ENCODE measurements around the gene FBXL13. TPM values are rescaled to one million over a fixed set of nuclear protein-coding genes. Genes with fewer than 3 reads are reported as not detected.

The FBXL13 gene
- total and polyA plus RNA-seq, 2 experiments from 2014 or later = 2.1 to 2.2 TPM

GRCh38 chr7:102891693-102892261 is 182.8 kb downstream of the FBXL13 start:
- H3K27ac ChIP-seq = no peak overlapping the region

DNA sequence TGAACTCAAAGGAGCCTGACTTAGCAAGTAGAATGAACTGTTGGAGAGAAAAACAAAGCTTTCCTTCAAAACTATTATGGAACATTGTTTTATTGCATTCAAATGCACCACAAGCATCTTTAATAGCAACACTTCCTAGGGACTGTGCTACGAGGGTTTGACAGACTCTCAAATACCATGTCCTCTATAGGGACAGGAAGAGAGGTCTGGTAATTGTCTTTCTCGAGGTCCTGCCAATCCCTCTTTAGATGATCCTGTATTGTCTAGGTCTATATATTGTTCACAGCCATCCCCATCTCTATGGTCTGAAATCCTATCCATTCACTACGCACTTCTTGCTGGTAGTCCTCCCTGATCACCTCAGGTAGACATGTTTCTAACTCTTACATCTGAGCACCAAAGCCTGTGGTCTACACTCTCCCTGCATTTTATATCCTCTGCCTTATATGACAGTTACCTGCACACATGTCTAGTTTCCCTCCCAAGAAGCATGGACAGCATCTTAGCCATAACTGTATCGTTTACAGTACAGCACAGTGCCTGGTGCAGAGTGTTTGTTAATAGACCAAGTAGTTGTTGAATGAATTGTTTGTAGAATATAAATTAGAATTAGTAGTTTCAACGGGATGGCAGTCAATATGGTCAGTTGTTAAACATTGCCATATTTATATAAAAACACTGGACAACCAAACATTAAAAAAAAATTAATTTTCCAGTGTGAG is 183.5 kb downstream of the FBXL13 start:
- DNase-seq (ENCODE audit: low read depth in 1 of 2, low spot score in 1 of 2) = no peak
- TF ChIP-seq, protein P1, sequence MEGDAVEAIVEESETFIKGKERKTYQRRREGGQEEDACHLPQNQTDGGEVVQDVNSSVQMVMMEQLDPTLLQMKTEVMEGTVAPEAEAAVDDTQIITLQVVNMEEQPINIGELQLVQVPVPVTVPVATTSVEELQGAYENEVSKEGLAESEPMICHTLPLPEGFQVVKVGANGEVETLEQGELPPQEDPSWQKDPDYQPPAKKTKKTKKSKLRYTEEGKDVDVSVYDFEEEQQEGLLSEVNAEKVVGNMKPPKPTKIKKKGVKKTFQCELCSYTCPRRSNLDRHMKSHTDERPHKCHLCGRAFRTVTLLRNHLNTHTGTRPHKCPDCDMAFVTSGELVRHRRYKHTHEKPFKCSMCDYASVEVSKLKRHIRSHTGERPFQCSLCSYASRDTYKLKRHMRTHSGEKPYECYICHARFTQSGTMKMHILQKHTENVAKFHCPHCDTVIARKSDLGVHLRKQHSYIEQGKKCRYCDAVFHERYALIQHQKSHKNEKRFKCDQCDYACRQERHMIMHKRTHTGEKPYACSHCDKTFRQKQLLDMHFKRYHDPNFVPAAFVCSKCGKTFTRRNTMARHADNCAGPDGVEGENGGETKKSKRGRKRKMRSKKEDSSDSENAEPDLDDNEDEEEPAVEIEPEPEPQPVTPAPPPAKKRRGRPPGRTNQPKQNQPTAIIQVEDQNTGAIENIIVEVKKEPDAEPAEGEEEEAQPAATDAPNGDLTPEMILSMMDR (IDR thresholded peaks at IDR 0.05; ENCODE audit: low read depth, low read length) = no peak
- Histone ChIP-seq H3K4me1 (ENCODE audit: low read depth) (no peaks in the 10 kb centered on the region), H3K36me3 (no peaks in the 10 kb centered on the region), H3K4me3 (no peak overlapping the region), H3K9me3 (ENCODE audit: low read depth) (no peaks in the 10 kb centered on the region), H3K27me3 (no peaks in the 10 kb centered on the region), H3K27ac (no peak overlapping the region)

More at GRCh38 chr7:102891693-102892261, 182.8 kb downstream of the FBXL13 start:
- TF ChIP-seq, protein P1 (IDR thresholded peaks at IDR 0.05; ENCODE audit: low read depth, low read length) = no peak
- DNase-seq (ENCODE audit: low read depth in 1 of 2, low spot score in 1 of 2) = peak in 1 of 2 donors; percentile 88
- Histone ChIP-seq H3K4me1 (ENCODE audit: low read depth) (no peaks in the 10 kb centered on the region), H3K9me3 (ENCODE audit: low read depth) (no peaks in the 10 kb centered on the region), H3K27me3 (no peaks in the 10 kb centered on the region), H3K4me3 (no peak overlapping the region), H3K36me3 (no peaks in the 10 kb centered on the region)

GRCh38 chr7:102890292-102890970 is 184.2 kb downstream of the FBXL13 start:
- TF ChIP-seq, protein P1 (IDR thresholded peaks at IDR 0.05; ENCODE audit: low read depth, low read length) = no peak
- H3K9me3 ChIP-seq (ENCODE audit: low read depth) = no peaks in the 10 kb centered on the region

GRCh38 chr7:102889851-102890250 is 184.7 kb downstream of the FBXL13 start:
- Histone ChIP-seq H3K27me3 (no peaks in the 10 kb centered on the region), H3K36me3 (no peaks in the 10 kb centered on the region), H3K4me3 (no peak overlapping the region), H3K9me3 (ENCODE audit: low read depth) (no peaks in the 10 kb centered on the region), H3K4me1 (ENCODE audit: low read depth) (no peaks in the 10 kb centered on the region), H3K27ac (no peak overlapping the region)
- DNase-seq (ENCODE audit: low read depth in 1 of 2, low spot score in 1 of 2) = peak in 1 of 2 donors; percentile 36
- TF ChIP-seq, protein P1 (IDR thresholded peaks at IDR 0.05; ENCODE audit: low read depth, low read length) = no peak

More at GRCh38 chr7:102890292-102890970, 184.2 kb downstream of the FBXL13 start:
- no peak overlapping the region for H3K27ac ChIP-seq
- H3K4me3 ChIP-seq = no peak overlapping the region
- no peaks in the 10 kb centered on the region for H3K4me1 ChIP-seq (ENCODE audit: low read depth)
- H3K36me3 ChIP-seq = no peaks in the 10 kb centered on the region
- H3K27me3 ChIP-seq = no peaks in the 10 kb centered on the region
- peak in 1 of 2 donors; percentile 57 for DNase-seq (ENCODE audit: low read depth in 1 of 2, low spot score in 1 of 2)

DNA sequence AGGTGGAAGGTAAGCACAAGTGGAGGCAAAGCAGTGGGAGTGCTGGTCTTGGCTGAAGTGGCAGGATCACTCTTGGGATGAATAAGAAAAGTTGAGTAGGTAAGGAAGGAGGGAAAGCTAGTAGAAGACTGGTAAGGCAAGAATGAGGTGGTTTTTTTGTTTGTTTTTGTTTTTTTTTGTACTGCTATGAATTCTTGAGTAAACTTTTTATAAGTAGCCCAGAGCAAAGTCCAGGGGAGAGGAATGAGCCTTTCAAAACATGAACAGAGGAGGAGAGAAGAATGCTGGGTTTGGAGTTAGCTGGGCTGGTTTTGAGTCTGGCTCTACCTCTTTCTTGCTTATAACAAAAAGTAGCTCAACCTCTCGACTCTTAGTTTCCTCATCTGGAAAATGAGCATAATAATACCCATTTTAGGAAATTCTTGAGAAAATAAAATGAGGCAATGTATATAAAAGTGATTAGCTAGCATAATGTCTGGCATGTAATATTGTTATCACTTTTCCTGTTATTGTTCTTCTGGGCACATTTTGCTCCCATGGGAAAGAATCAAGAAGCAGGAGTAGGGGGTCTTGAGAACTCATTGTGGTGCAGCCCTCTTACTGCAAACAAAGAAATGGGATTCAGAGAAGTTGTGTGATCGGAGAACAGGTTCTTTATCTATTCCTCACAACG is 185.9 kb downstream of the FBXL13 start:
- no peak for DNase-seq (ENCODE audit: low read depth in 1 of 2, low spot score in 1 of 2)

More for the DNA sequence above, 185.9 kb downstream of the FBXL13 start:
- Histone ChIP-seq H3K36me3 (no peaks in the 10 kb centered on the region), H3K27me3 (no peaks in the 10 kb centered on the region), H3K4me1 (ENCODE audit: low read depth) (no peaks in the 10 kb centered on the region), H3K27ac (no peak overlapping the region), H3K9me3 (ENCODE audit: low read depth) (no peaks in the 10 kb centered on the region), H3K4me3 (no peak overlapping the region)
- TF ChIP-seq, protein P1 (IDR thresholded peaks at IDR 0.05; ENCODE audit: low read depth, low read length) = no peak
